Measurements from ENCODE around the gene CERS3.

CERS3 gene

DNA sequence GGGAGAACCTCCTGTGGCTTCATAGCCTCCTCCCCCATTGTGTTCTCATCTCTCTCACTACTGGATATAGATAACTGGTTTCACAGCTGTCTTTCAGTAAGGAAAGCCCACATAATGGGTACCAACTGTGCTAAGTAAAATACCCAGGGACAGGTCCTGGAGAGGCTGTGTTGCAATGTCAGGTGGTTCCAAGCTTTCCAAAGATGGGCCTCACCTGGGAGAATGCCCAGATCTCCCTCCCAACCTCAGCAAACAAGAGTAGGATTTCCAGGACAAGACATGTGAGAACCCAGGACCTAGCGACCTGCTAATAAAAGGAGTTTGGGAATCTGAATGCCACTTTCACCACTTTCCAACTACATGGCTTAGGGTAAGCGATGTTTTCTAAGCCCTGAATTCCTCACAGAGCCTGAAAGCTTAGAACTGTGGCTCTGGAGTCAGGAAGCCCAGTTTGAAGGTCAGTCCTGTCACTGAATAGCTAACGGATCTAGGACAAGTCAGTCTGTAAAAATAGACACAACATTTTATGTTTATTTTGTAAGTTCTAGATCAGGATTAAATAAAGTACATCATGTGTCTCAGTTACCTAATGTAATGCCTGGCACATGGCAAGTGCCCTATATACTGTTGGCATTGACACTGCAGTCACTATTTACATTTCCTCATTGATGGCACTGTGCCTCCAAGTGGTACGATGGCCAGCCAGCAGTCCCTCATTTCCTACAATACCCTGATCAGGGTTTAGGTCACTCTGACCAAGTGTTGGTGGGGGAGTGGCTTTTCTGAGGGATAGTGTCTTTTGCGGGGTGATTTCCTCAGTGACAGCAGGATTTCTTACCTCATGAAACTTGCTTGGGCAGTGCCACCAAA is 11.9 kb downstream of the CERS3 start:
- WGBS (ENCODE audit: extremely low coverage, insufficient coverage, low lambda C conversion rate) = no CpG with 5 or more reads among the region's 5 CpGs
- no peaks in the 10 kb centered on the region for H3K79me2 ChIP-seq (ENCODE audit: control insufficient read depth, insufficient read depth, low read length)
- no peaks in the 10 kb centered on the region for H3K79me1 ChIP-seq (ENCODE audit: low read length)
- H2BK120ac ChIP-seq (ENCODE audit: low read depth, low read length) = no peak overlapping the region
- no peaks in the 10 kb centered on the region for H3K4me1 ChIP-seq (ENCODE audit: control insufficient read depth, low read depth, low read length)
- H3K56ac ChIP-seq (ENCODE audit: low read length) = no peak overlapping the region
- H3K27me3 ChIP-seq (ENCODE audit: insufficient read depth, low read length, poor library complexity) = no peaks in the 10 kb centered on the region
- H3K9ac ChIP-seq (ENCODE audit: low read length) = no peak overlapping the region
- DNase-seq = no peak
- no peak overlapping the region for H3K27ac ChIP-seq (ENCODE audit: low read depth, low read length)
- no peaks in the 10 kb centered on the region for H3K36me3 ChIP-seq (ENCODE audit: control insufficient read depth, insufficient read depth, low read length)
- no peak overlapping the region for H3K4ac ChIP-seq (ENCODE audit: low read depth, low read length)
- H4K8ac ChIP-seq (ENCODE audit: low read depth, low read length) = no peak overlapping the region
- H3K4me2 ChIP-seq (ENCODE audit: low read length) = no peak overlapping the region
- H2AK5ac ChIP-seq (ENCODE audit: low read length) = no peak overlapping the region
- no peak overlapping the region for H3K4me3 ChIP-seq (ENCODE audit: low read length)
- no peak overlapping the region for H3K18ac ChIP-seq (ENCODE audit: low read length)
- no peak overlapping the region for H3K23ac ChIP-seq (ENCODE audit: low read length)
- no peak overlapping the region for H4K5ac ChIP-seq (ENCODE audit: low read length)
- H2BK15ac ChIP-seq (replicated peaks; ENCODE audit: low read depth) = no peak overlapping the region
- no peak overlapping the region for H2BK5ac ChIP-seq (ENCODE audit: low read length)

GRCh38 chr15:100515758-100516157 is 13.0 kb downstream of the CERS3 start:
- Histone ChIP-seq H3K79me1 (ENCODE audit: low read length) (no peaks in the 10 kb centered on the region), H3K27ac (ENCODE audit: low read depth, low read length) (no peak overlapping the region), H3K79me2 (ENCODE audit: control insufficient read depth, insufficient read depth, low read length) (no peaks in the 10 kb centered on the region), H4K8ac (ENCODE audit: low read depth, low read length) (no peak overlapping the region), H3K9ac (ENCODE audit: low read length) (no peak overlapping the region), H3K56ac (ENCODE audit: low read length) (no peak overlapping the region), H4K5ac (ENCODE audit: low read length) (no peak overlapping the region), H3K27me3 (ENCODE audit: insufficient read depth, low read length, poor library complexity) (no peaks in the 10 kb centered on the region), H2BK5ac (ENCODE audit: low read length) (no peak overlapping the region), H3K23ac (ENCODE audit: low read length) (no peak overlapping the region), H3K4me1 (ENCODE audit: control insufficient read depth, low read depth, low read length) (no peaks in the 10 kb centered on the region), H2AK5ac (ENCODE audit: low read length) (no peak overlapping the region), H3K36me3 (ENCODE audit: control insufficient read depth, insufficient read depth, low read length) (no peaks in the 10 kb centered on the region), H2BK15ac (replicated peaks; ENCODE audit: low read depth) (no peak overlapping the region), H3K4me2 (ENCODE audit: low read length) (no peak overlapping the region), H3K4ac (ENCODE audit: low read depth, low read length) (no peak overlapping the region), H3K4me3 (ENCODE audit: low read length) (no peak overlapping the region), H2BK120ac (ENCODE audit: low read depth, low read length) (no peak overlapping the region), H3K18ac (ENCODE audit: low read length) (no peak overlapping the region)
- DNase-seq = no peak
- WGBS (ENCODE audit: extremely low coverage, insufficient coverage, low lambda C conversion rate) = no CpG with 5 or more reads among the region's 4 CpGs

- no peak overlapping the region for H3K18ac ChIP-seq (ENCODE audit: low read length)
- WGBS (ENCODE audit: extremely low coverage, insufficient coverage, low lambda C conversion rate) = no CpG with 5 or more reads among the region's 7 CpGs
Observed at GRCh38 chr15:100508641-100509300, 20.0 kb downstream of the CERS3 start.

DNA sequence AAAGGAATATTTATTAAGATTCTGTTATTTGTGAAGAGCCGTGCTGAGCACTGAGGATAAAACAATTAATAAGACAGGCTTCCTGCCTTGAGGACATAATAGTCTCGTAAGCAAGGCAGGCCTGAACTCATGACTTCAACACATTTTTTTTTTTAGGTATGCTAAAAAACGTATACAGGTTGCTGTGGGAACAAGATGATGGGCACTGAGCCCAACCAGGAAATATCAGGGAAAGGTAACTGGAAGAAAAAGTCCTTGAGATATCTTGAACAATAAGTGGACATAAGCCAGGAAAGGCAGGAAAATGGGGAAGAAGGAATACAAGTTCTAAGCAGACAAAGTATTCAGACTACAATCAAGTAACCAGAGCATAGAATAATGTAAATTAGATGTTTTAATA is 26.1 kb downstream of the CERS3 start:
- no peak overlapping the region for H2BK5ac ChIP-seq (ENCODE audit: low read length)
- H4K5ac ChIP-seq (ENCODE audit: low read length) = no peak overlapping the region
- no peak overlapping the region for H3K18ac ChIP-seq (ENCODE audit: low read length)
- H2AK5ac ChIP-seq (ENCODE audit: low read length) = no peak overlapping the region
- no peak overlapping the region for H2BK15ac ChIP-seq (replicated peaks; ENCODE audit: low read depth)
- no peak overlapping the region for H3K4ac ChIP-seq (ENCODE audit: low read depth, low read length)
- no peak overlapping the region for H3K4me2 ChIP-seq (ENCODE audit: low read length)
- H3K23ac ChIP-seq (ENCODE audit: low read length) = no peak overlapping the region
- H4K8ac ChIP-seq (ENCODE audit: low read depth, low read length) = no peak overlapping the region
- DNase-seq = no peak
- H2BK120ac ChIP-seq (ENCODE audit: low read depth, low read length) = no peak overlapping the region
- H3K4me1 ChIP-seq (ENCODE audit: control insufficient read depth, low read depth, low read length) = no peaks in the 10 kb centered on the region
- H3K4me3 ChIP-seq (ENCODE audit: low read length) = no peak overlapping the region
- no peak overlapping the region for H3K27ac ChIP-seq (ENCODE audit: low read depth, low read length)
- no peaks in the 10 kb centered on the region for H3K27me3 ChIP-seq (ENCODE audit: insufficient read depth, low read length, poor library complexity)
- no peak overlapping the region for H3K56ac ChIP-seq (ENCODE audit: low read length)
- H3K79me1 ChIP-seq (ENCODE audit: low read length) = no peaks in the 10 kb centered on the region
- H3K9ac ChIP-seq (ENCODE audit: low read length) = no peak overlapping the region
- WGBS (ENCODE audit: extremely low coverage, insufficient coverage, low lambda C conversion rate) = no CpG with 5 or more reads among the region's 3 CpGs
- H3K36me3 ChIP-seq (ENCODE audit: control insufficient read depth, insufficient read depth, low read length) = no peaks in the 10 kb centered on the region
- H3K79me2 ChIP-seq (ENCODE audit: control insufficient read depth, insufficient read depth, low read length) = no peaks in the 10 kb centered on the region

More at GRCh38 chr15:100508641-100509300, 20.0 kb downstream of the CERS3 start:
- Histone ChIP-seq H3K79me2 (ENCODE audit: control insufficient read depth, insufficient read depth, low read length) (no peaks in the 10 kb centered on the region), H3K23ac (ENCODE audit: low read length) (no peak overlapping the region), H2BK15ac (replicated peaks; ENCODE audit: low read depth) (no peak overlapping the region), H3K9ac (ENCODE audit: low read length) (no peak overlapping the region), H3K56ac (ENCODE audit: low read length) (no peak overlapping the region), H3K4me3 (ENCODE audit: low read length) (no peak overlapping the region), H3K4ac (ENCODE audit: low read depth, low read length) (no peak overlapping the region), H2BK120ac (ENCODE audit: low read depth, low read length) (no peak overlapping the region), H3K36me3 (ENCODE audit: control insufficient read depth, insufficient read depth, low read length) (no peaks in the 10 kb centered on the region), H4K8ac (ENCODE audit: low read depth, low read length) (no peak overlapping the region), H4K5ac (ENCODE audit: low read length) (no peak overlapping the region), H3K4me2 (ENCODE audit: low read length) (no peak overlapping the region), H3K27me3 (ENCODE audit: insufficient read depth, low read length, poor library complexity) (no peaks in the 10 kb centered on the region), H2BK5ac (ENCODE audit: low read length) (no peak overlapping the region), H3K4me1 (ENCODE audit: control insufficient read depth, low read depth, low read length) (no peaks in the 10 kb centered on the region), H2AK5ac (ENCODE audit: low read length) (no peak overlapping the region), H3K27ac (ENCODE audit: low read depth, low read length) (no peak overlapping the region), H3K79me1 (ENCODE audit: low read length) (no peaks in the 10 kb centered on the region)
- no peak for DNase-seq

- no peak overlapping the region for H2AK5ac ChIP-seq (ENCODE audit: low read length)
- H3K4ac ChIP-seq (ENCODE audit: low read depth, low read length) = no peak overlapping the region
- no peak overlapping the region for H4K5ac ChIP-seq (ENCODE audit: low read length)
- no peaks in the 10 kb centered on the region for H3K79me1 ChIP-seq (ENCODE audit: low read length)
- no CpG with 5 or more reads among the region's 5 CpGs for WGBS (ENCODE audit: extremely low coverage, insufficient coverage, low lambda C conversion rate)
- H2BK120ac ChIP-seq (ENCODE audit: low read depth, low read length) = no peak overlapping the region
- no peak overlapping the region for H3K27ac ChIP-seq (ENCODE audit: low read depth, low read length)
- no peak overlapping the region for H3K18ac ChIP-seq (ENCODE audit: low read length)
- no peak overlapping the region for H3K4me3 ChIP-seq (ENCODE audit: low read length)
- DNase-seq = no peak
- no peaks in the 10 kb centered on the region for H3K4me1 ChIP-seq (ENCODE audit: control insufficient read depth, low read depth, low read length)
- H2BK15ac ChIP-seq (replicated peaks; ENCODE audit: low read depth) = no peak overlapping the region
- no peak overlapping the region for H3K23ac ChIP-seq (ENCODE audit: low read length)
- no peaks in the 10 kb centered on the region for H3K79me2 ChIP-seq (ENCODE audit: control insufficient read depth, insufficient read depth, low read length)
- H3K4me2 ChIP-seq (ENCODE audit: low read length) = no peak overlapping the region
- H3K9ac ChIP-seq (ENCODE audit: low read length) = no peak overlapping the region
- H3K27me3 ChIP-seq (ENCODE audit: insufficient read depth, low read length, poor library complexity) = no peaks in the 10 kb centered on the region
- H2BK5ac ChIP-seq (ENCODE audit: low read length) = no peak overlapping the region
- H3K56ac ChIP-seq (ENCODE audit: low read length) = no peak overlapping the region
- H4K8ac ChIP-seq (ENCODE audit: low read depth, low read length) = no peak overlapping the region
- no peaks in the 10 kb centered on the region for H3K36me3 ChIP-seq (ENCODE audit: control insufficient read depth, insufficient read depth, low read length)
Observed at GRCh38 chr15:100501117-100501516, 27.6 kb downstream of the CERS3 start.

All from mesendoderm (in vitro differentiated cells).